Transverse colon (tissue), 4 donors: ENCODE data around the gene CDC42EP5.

Experiments
- CTCF ChIP-seq, 5 experiments: fragments of 200-600 bp in 3 of 5; fragments of 450-650 bp in 2 of 5; sonication (generic) in 3 of 5; IDR thresholded peaks; 1 replicate in 2 of 5; 2 replicates in 3 of 5; pipeline ENCODE4 v1.5.1; 2016 to 2017; ENCODE audit warnings: antibody characterized with exemption in 5 of 5, inconsistent platforms in 3 of 5, mild to moderate bottlenecking in 2 of 5, moderate library complexity in 1 of 5
- POLR2A ChIP-seq: fragments of 450-650 bp; IDR thresholded peaks from one replicate; pipeline ENCODE4 v1.6.1; 2016; ENCODE audit warnings: antibody characterized with exemption, mild to moderate bottlenecking, moderate library complexity
- POLR2AphosphoS5 ChIP-seq, 3 donors: sonication (generic); formaldehyde crosslinking; IDR thresholded peaks; one replicate each; pipeline ENCODE4 v1.6.1; 2016; ENCODE audit warnings: antibody characterized with exemption in 3 of 3

GRCh38 chr19:54485851-54486250 lies 12.8 kb upstream of the CDC42EP5 start:
- TF ChIP-seq CTCF (IDR thresholded peaks at IDR 0.05), result no peak
- TF ChIP-seq POLR2AphosphoS5 (IDR thresholded peaks at IDR 0.05), result no peak
- TF ChIP-seq POLR2A, result no peak
